Measurements from ENCODE around the gene XYLT1.

The XYLT1 gene

DNA sequence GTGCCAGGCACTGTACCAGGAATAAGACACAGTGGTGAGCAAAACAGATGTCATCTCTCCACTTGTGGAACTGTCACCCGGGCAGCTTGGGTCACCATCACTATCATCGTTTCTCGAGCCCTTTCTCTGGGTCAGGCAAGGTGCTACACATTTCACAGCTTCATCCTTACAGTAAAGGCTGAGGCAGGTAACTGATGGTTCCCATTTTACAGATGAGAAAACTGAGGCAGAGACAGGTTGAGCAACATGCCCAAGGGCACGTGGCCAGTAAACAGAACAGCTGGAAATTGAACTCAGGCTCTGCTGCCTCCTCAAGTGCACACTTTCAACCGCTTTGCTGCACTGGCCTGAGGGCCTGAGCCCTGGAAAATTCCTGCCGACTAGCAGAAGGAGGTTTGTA is 294.6 kb downstream of the XYLT1 start:
- Histone ChIP-seq H3K9me2 (replicated peaks; ENCODE audit: low read depth, low read length) (no peaks in the 10 kb centered on the region), H3K4me1 (ENCODE audit: insufficient read depth, low read length, poor library complexity, severe bottlenecking) (peaks cover 8% of the 10 kb centered on the region), H3K9ac (ENCODE audit: low read depth, low read length, poor library complexity, severe bottlenecking) (no peak overlapping the region), H3K4me3 (ENCODE audit: low read length, poor library complexity, severe bottlenecking) (no peak overlapping the region), H3K36me3 (ENCODE audit: insufficient read depth, low read length) (peaks cover 71% of the 10 kb centered on the region; the same call in 1 of the 2 replicates), H3K4me2 (ENCODE audit: low read depth, low read length, poor library complexity, severe bottlenecking) (no peak overlapping the region), H2AFZ (ENCODE audit: low read length) (no peak overlapping the region), H3K27me3 (ENCODE audit: insufficient read depth, low read length, poor library complexity, severe bottlenecking) (no peaks in the 10 kb centered on the region), H3F3A (ENCODE audit: low read depth) (no peaks in the 10 kb centered on the region), H3K79me2 (ENCODE audit: insufficient read depth, low read length) (no peaks in the 10 kb centered on the region), H4K20me1 (ENCODE audit: insufficient read depth, low read length, poor library complexity, severe bottlenecking) (peaks cover 17% of the 10 kb centered on the region), H3K9me3 (ENCODE audit: insufficient read depth, low read depth, low read length) (no peaks in the 10 kb centered on the region)
- TF ChIP-seq, protein P1, sequence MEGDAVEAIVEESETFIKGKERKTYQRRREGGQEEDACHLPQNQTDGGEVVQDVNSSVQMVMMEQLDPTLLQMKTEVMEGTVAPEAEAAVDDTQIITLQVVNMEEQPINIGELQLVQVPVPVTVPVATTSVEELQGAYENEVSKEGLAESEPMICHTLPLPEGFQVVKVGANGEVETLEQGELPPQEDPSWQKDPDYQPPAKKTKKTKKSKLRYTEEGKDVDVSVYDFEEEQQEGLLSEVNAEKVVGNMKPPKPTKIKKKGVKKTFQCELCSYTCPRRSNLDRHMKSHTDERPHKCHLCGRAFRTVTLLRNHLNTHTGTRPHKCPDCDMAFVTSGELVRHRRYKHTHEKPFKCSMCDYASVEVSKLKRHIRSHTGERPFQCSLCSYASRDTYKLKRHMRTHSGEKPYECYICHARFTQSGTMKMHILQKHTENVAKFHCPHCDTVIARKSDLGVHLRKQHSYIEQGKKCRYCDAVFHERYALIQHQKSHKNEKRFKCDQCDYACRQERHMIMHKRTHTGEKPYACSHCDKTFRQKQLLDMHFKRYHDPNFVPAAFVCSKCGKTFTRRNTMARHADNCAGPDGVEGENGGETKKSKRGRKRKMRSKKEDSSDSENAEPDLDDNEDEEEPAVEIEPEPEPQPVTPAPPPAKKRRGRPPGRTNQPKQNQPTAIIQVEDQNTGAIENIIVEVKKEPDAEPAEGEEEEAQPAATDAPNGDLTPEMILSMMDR (conservative IDR thresholded peaks at IDR 0.05; ENCODE audit: low read length): no peak
- no peak for TF ChIP-seq EZH2phosphoT487 (IDR thresholded peaks at IDR 0.05; ENCODE audit: borderline replicate concordance)

GRCh38 chr16:17173281-17173680 is 297.5 kb downstream of the XYLT1 start:
- no peak for TF ChIP-seq EZH2phosphoT487 (IDR thresholded peaks at IDR 0.05; ENCODE audit: borderline replicate concordance)
- TF ChIP-seq, protein P1 (conservative IDR thresholded peaks at IDR 0.05; ENCODE audit: low read length): no peak
- no peaks in the 10 kb centered on the region for H3K9me3 ChIP-seq (ENCODE audit: insufficient read depth, low read depth, low read length)
- no peaks in the 10 kb centered on the region for H3F3A ChIP-seq (ENCODE audit: low read depth)
- no peak overlapping the region for H3K9ac ChIP-seq (ENCODE audit: low read depth, low read length, poor library complexity, severe bottlenecking)
- H3K4me1 ChIP-seq (ENCODE audit: insufficient read depth, low read length, poor library complexity, severe bottlenecking): peaks cover 8% of the 10 kb centered on the region
- no peaks in the 10 kb centered on the region for H3K9me2 ChIP-seq (replicated peaks; ENCODE audit: low read depth, low read length)
- no peaks in the 10 kb centered on the region for H3K79me2 ChIP-seq (ENCODE audit: insufficient read depth, low read length)
- H3K27me3 ChIP-seq (ENCODE audit: insufficient read depth, low read length, poor library complexity, severe bottlenecking): no peaks in the 10 kb centered on the region
- H3K4me2 ChIP-seq (ENCODE audit: low read depth, low read length, poor library complexity, severe bottlenecking): no peak overlapping the region
- H3K4me3 ChIP-seq (ENCODE audit: low read length, poor library complexity, severe bottlenecking): no peak overlapping the region
- H3K36me3 ChIP-seq (ENCODE audit: insufficient read depth, low read length): peaks cover 78% of the 10 kb centered on the region; the same call in 1 of the 2 replicates
- H4K20me1 ChIP-seq (ENCODE audit: insufficient read depth, low read length, poor library complexity, severe bottlenecking): peaks cover 19% of the 10 kb centered on the region
- no peak overlapping the region for H2AFZ ChIP-seq (ENCODE audit: low read length)

DNA sequence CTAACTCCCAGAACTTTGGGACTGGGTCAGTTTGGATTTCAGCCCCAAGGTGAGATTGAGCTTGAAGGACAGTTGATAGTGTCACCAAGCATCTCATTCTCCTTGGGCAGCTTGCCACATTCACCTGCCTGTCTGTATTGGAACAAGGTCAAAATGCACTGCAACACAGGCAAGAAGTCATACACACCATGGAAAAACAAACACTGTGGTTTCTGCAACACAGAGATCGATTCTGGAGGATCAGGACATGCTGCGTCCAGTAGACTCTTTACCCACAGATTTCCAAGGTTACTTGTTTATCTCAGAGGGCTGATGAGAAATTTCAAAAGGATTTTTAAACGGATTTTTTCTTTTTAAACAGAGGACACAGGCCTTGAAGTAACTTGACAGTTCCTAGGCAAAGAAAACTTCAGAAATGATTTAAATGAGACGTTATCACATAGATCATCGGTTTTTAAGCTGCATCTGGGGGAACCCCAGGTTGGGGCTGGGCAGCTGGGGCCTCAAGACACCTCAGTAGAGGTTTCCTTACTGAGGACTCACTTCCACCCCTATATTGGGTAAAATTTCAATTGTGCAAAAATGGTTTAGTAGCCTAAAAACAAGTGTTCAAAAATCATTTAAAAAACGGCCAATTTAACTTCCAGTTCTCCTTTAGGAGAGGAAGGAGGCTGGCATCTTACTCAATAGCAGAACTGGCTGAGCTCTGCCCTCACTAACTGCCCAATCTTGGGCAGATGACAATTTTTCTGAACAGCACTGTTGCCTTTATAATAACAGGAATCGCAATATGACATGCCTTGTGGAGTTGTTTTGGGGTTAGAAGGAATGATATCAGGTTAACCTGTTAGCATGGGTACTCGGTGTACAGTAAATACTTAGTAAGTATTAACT is 299.3 kb downstream of the XYLT1 start:
- peaks cover 8% of the 10 kb centered on the region for H3K4me1 ChIP-seq (ENCODE audit: insufficient read depth, low read length, poor library complexity, severe bottlenecking)
- no peak overlapping the region for H3K4me2 ChIP-seq (ENCODE audit: low read depth, low read length, poor library complexity, severe bottlenecking)
- H3K9me2 ChIP-seq (replicated peaks; ENCODE audit: low read depth, low read length): no peaks in the 10 kb centered on the region
- no peaks in the 10 kb centered on the region for H3K9me3 ChIP-seq (ENCODE audit: insufficient read depth, low read depth, low read length)
- no peak overlapping the region for H3K9ac ChIP-seq (ENCODE audit: low read depth, low read length, poor library complexity, severe bottlenecking)
- H2AFZ ChIP-seq (ENCODE audit: low read length): no peak overlapping the region
- H3K4me3 ChIP-seq (ENCODE audit: low read length, poor library complexity, severe bottlenecking): no peak overlapping the region
- no peaks in the 10 kb centered on the region for H3K79me2 ChIP-seq (ENCODE audit: insufficient read depth, low read length)
- H3K36me3 ChIP-seq (ENCODE audit: insufficient read depth, low read length): peaks cover 82% of the 10 kb centered on the region; the same call in 1 of the 2 replicates
- TF ChIP-seq EZH2phosphoT487 (IDR thresholded peaks at IDR 0.05; ENCODE audit: borderline replicate concordance): no peak
- TF ChIP-seq, protein P1 (conservative IDR thresholded peaks at IDR 0.05; ENCODE audit: low read length): no peak
- H3K27me3 ChIP-seq (ENCODE audit: insufficient read depth, low read length, poor library complexity, severe bottlenecking): no peaks in the 10 kb centered on the region
- H3F3A ChIP-seq (ENCODE audit: low read depth): no peaks in the 10 kb centered on the region
- peaks cover 10% of the 10 kb centered on the region for H4K20me1 ChIP-seq (ENCODE audit: insufficient read depth, low read length, poor library complexity, severe bottlenecking)

Measured in Loucy (cell line).